HG03103 (cell line): ENCODE data around the gene SLBP.
A peak's percentile ranks its signal among the peaks of the same experiment; 100 is the strongest.

Experiments used
- ATAC-seq: cut with Tn5 transposase; IDR thresholded peaks from one replicate; pipeline ENCODE4 v1.9.1; 2021; ENCODE audit warnings: low read depth; ENCODE audit not compliant: unreplicated experiment

SLBP gene

DNA sequence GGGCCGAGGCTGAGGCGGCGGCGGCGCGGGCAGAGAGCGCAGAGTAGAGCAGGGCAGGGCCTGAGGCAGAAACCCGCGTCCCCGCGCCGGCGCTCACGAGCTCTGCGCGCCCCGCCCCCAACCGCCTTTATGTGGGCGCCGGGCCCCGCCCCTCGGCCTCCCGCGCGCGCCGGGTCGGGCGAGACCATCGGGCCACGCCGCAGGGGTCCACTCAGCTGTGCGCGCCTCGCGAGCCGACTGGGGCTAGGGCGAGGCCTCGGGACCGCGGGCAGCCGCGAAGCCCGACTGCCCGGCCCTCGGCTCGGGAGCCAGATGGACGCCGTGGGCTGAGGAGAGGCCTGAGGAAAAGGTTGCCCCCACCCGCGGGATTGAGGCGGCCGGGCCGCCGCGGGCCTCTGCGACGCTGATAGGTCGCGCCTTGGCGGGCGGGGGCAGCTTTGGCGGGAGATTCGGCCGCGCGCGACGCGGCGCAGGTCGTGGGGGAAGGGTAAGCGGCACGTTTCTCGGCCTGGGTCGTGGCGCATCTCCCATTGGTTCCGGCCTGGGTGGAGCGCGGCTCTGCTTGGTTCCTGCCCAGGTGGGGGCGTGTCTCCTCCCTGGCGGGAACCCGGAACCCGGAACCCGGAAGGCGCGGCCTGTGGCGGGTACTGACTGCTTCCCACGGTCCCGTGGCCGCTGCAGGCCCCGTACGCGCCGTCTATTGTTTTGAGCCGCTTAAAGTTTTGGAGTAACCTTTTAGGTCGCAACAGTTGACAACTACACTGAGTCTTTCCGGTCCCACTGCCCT is at the start of gene SLBP:
Gene SLBP (minus strand): TSS at position 104 of the 787 bp plus-strand sequence. CDS start 131 bp downstream, outside the sequence.
- ATAC-seq, result peak; percentile 69

DNA sequence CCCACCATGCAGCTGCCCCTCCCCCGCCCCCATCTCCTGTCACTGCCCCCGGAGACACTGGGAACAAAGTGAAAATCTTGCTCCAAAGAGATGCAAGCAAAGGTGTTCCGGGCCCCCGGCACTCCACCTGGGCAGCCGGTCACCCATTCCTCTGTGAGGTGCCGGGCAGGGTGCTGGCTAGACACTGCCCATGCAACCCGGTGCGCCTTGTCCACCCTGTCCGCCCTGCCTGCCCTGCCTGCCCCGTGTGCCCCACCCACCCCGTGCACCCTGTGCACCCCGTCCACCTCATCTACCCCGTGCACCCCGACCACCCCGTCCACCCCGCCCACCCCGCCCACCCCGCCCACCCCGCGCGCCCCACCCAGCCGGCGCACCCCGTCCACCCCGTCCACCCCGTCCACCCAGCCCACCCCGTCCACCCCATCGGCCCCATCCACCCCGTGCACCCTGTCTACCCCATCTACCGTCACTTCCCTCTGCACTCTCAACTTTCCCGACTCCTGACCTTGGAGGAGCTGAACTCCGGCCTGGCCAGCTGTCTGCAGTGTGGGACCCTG is 49.1 kb upstream of the SLBP start:
- ATAC-seq, result no peak

DNA sequence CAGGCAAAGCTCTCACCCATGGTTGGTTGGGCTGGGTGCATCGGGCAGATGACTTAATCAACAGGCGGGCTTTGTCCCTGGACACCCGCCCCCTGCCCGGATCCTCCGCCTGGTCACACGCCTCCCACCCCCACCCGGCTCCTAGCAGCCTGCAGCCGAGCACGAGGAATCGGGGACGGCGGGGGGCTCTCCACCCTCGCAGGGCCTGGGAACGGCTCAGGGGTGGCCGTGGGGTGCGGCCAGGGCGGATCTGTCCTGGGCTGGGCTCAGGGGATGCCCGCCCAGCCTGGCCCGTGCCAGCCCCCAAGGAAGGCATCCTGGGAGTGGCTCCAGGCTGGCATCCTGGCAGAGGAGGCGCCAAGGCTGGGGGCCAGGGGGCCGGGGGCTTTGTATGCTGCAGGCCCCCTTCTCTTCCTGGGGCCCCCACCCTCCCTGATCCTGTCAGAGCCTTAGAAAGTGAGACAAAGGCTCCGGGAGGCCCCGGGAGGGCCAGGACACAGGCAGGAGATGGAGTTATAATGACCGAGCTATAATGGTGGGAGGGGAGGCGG is 48.5 kb upstream of the SLBP start:
- no peak for ATAC-seq

DNA sequence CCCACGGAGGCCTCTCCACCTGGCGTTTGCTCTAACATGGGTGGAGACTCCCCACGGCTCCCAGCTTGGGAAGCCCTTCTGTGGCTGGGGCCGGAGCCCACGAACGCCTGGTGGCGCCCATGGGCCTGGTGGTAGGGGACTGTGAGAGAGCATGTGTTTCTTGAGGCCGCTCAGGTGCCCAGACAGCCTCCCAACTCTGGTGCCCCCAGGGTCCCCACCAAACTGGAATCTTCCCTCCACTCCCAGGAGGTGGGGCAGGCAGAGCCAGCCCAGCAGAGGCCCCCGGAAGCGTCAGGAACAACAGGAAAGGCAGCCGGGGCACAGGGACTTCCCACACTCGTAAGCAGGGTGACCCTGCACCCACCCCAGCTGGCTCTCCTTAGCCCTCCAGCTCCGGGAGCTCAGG is 47.7 kb upstream of the SLBP start:
- no peak for ATAC-seq

DNA sequence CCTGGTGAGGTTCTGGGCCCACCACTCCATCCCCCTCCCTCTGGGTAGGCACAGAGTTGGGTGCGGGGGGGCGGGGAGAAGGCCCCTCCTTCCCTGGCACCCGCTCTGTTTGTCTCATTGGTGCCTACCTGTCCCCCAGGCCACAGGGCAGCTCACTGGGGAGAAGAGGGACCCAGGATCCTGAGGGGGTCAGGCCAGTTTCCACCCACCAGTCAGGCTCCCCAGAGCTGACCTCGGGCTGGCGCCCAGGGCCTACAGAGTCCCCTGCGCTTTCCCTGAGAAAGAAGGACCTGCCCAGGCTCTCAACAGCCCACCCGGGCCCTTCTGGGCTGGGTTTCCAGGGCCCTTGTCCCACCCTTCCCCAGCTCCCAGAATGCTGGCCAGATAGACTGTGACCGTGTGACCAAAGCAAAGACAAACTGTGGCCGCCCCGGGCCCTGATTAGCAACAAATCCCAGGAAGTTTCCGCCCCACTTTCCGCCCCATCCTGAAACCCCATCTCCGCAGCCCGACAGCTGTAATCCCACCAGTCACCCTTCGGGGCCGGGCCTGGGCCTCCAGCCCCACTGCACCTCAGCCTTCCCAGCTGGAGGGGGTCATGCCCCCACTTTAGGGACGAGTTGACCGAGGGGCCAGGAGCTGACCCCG is 47.2 kb upstream of the SLBP start:
- no peak for ATAC-seq

DNA sequence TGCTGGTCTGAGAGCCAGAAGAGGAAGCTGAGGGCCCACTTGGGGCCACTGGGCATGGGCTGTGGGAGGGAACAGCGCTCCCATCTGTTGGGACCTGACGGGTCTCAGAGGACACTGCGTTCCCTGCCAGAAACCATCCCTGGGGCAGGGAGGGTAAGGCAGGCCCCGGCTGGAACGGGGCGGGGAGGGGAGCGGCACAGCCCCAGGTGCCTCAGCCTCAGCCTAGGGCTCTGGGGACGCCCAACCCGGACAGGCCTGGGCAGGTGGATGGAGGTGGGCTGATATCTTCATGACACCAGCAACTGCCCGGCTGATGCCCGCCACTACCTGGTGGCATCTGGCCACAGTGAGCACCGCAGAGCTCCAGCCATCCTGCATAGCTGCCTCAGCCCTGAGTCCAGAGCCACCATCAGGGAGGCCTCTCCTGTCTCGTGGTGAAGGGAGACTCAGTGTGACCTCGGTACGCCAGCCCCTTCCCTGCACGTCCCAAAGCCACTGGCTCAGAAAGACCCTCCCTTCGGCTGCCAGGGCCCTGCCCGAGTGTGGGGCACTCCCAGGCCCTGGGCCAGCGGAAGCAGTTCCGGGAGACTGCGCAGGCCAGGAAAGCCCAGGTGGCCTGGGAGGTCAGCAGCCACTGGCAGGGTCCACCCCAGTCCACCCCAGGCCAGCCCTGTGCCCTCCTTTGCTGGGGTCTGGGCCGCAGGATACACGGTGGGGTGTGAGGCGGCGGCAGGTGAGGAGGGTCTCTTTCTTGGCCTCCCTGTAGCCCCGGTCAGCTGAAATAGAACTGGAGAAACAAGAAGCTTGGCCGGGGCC is 46.4 kb upstream of the SLBP start:
- ATAC-seq, result no peak

DNA sequence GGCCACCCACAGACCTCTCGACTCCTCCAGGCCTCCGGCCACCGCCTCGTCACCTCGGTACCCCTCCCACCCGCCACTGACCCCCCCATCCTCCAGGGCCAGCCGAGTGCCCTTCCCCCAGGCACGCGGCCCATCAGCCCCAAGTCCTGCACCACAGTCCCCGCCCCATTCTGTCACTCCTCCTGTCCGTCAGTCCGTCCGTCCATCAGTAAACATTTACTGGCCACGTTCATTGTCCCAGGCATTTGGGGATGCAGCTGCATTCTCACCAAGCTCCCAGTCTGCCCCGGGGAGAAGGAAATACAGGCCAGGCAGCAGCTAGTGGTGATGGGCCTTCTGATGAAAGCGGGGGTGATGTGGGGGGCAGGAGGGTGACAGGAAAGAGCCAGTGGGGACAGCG is 45.7 kb upstream of the SLBP start:
- ATAC-seq, result no peak

DNA sequence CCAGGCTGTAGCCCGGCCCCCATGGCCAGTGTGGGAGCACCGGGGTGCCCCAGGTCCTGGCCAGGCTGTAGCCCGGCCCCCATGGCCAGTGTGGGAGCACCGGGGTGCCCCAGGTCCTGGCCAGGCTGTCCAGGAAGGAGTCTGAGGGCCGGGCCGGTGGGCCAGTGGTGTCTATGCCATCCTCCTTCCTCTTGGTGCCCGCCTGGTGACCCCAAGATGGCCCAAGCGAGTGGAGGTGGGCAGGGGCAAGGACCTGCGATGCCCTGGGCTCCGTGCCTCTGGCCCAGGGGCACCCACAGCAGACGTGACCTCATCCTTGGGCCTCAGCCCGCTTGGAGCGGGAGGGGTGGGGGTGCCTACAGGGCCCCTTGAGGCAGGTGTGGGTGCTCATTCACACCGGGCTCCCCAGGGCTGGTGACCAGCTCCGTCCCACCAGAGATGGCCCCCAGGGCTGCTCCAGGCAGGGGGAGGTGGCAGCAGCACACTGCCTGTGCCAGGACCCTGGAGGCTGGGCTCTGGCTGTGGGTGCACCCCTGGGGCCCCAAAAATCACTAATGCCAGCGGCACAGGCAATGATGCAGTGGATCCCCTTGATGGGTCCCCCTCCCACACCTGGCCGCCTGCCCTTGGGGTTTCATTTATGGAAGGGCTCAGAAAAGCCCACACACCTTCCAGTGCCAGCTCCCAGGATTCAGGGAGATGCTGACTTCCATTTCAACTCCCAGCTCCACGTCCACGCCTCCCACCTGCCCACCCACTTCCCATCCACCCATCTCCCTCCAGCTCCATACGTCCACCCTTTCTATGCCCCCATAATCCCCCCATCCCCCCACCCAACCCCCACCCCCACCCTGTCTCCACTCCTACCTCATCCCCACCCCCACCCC is 45.0 kb upstream of the SLBP start:
- ATAC-seq, result no peak

DNA sequence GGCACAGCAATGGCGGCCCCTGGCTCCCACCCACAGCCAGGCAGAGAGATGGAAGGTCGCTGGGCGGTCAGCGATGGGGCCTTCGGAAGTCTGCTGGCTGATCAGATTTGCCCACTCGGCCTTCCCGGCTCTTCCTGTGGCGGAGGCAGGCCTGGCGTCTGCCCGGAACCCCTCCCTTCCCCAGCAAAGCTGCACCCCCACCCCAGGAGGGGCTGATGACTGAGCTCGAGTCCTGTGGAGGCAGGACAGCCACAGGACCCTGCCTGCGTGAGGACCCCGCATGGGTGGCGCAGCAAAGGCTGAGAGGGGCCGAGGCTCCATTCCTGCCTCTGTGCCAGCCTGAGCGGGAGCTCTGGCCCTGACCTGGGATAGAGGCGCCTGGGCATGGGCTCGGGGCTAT is 44.0 kb upstream of the SLBP start:
- ATAC-seq, result no peak

DNA sequence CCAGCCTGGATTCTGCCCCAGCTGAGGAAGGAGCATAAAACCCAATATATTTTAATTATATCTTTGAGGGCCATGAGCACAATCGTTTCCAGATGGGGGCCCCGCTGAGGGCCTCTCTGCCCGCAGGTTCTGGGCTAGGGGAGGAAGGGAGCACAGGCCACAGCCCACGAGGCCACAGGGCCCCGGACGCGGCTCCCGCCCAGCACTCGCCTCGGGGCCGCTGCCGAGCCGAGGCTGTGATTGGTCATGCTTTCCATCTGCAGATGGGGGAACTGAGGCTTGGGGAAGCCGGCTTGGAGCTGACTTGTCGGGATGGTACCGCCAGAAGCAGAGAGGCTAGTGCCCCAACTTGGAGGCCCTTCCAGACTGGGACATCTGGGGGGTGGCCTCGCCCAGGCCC is 43.2 kb upstream of the SLBP start:
- no peak for ATAC-seq

DNA sequence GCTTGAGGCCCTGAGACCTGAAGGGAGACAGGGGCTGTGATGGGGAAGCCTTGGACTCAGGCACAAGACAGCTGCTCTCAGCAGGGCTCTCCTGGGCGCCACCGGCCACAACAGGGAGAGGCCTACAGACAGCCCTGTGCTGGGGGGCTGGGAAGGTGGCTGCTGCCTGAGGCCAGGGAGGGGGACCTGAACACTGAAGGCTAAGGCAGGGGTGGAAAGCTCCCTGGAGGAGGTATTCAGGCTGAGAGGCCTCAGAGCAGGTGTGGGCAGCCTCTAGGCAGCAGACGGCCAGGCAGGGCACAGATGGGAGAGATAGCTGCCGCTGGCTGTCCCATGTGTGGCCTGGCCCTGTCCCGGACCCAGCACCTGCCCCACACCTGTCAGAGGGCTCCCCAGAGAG is 42.2 kb upstream of the SLBP start:
- ATAC-seq, result no peak

DNA sequence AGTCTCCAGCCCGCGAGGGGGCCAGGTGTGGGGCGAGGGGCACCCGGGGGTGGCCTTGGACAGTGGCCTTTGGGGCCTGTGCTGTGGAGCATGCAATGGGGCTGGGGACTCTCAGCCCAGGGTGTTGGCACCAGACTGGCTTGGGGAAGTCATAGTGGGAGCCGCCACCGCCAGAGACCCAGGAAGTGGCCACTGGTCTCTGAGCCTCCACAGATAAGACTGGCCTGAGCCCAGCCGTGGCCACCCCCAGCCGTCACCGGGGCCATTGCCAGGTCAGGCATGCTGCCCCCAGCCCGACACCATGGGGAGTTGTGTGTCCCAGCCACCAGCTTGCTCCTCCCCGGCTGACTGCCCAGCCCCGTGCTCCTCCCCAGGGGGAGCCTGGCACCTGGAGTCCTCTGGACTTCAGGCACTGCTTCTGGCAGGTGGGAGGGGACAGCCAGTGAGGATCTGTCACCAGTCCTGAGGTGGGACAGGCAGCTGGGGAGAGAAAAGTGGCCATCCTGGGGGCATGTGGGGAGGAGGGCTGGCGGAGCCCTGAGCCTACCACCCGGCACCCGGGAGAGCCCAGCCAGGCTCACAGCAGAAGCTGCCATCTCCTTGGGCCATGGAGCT is 41.7 kb upstream of the SLBP start:
- ATAC-seq, result no peak

DNA sequence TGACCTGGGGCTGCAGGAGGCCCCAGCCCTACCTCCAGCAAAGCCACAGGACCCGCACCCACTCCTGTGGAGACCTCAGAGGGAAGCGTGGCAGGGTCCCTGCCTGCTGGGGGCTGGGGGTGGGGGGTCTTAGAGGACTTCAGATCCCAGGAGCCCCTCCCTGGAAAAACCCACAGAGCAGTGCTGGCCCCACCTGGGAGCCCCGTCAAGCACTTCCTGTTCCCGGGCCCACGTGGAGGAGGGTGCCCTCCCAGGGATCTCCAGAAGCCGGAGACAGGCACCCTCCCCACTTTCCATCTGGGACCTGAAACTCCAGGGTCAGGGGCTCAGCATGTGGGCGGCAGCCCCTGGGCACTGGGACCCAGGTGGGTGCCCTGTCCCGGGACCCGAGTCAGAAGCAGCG is 41.2 kb upstream of the SLBP start:
- ATAC-seq, result no peak

DNA sequence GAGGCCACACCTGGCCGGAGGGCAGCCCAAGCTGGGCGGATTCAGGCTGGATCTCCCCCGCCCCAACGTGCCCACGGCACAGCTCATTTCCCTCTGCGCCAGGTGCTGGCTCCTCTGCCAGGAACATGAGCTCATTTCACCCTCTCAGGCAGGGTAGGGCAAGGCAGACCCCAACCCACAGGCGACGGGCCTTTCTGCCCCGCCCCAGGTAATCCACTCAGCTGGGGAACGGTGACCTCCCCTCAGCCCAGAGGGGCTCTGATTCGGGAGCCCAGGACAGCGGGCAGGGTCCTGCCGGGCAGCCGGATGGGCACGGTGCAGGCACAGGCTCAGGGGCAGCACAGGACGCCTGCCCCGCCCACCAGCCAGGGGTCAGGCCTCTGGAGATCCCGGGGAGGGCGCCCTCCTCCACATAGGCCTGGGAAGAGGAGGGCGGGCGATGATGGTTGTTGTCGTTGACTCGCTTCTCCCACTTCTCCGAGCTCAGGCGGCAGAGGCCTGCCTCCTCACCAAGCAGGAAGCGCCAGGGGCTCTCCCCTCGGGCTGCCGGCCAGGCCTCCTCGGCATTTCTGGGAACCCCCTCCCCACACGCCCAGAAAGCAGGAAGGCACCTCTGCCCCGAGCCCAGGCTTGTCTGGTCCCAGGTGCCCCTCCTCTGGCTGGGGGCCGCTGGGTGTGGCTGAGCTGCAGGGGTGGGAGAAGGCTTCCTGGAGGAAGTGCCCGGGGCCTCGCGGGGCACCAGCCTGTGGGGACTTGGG is 40.3 kb upstream of the SLBP start:
- no peak for ATAC-seq

DNA sequence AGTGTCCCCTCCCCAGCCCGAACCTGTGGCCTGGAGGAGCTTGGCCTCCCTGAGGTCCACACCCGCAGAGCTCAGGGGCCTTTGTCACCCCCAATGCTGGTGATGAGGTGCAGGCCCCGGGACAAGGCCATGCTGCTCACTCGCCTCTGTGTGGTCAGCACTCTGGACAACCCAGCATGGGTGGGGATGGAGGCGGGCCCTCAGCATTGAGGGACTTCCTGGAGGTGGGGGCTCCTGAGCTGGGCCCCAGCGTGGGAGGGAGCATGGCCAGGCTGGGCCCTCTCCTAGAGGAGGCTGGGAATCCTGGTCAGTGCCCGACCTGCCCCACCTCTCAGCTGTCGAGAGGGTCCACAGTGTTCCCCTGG is 39.8 kb upstream of the SLBP start:
- ATAC-seq, result no peak

DNA sequence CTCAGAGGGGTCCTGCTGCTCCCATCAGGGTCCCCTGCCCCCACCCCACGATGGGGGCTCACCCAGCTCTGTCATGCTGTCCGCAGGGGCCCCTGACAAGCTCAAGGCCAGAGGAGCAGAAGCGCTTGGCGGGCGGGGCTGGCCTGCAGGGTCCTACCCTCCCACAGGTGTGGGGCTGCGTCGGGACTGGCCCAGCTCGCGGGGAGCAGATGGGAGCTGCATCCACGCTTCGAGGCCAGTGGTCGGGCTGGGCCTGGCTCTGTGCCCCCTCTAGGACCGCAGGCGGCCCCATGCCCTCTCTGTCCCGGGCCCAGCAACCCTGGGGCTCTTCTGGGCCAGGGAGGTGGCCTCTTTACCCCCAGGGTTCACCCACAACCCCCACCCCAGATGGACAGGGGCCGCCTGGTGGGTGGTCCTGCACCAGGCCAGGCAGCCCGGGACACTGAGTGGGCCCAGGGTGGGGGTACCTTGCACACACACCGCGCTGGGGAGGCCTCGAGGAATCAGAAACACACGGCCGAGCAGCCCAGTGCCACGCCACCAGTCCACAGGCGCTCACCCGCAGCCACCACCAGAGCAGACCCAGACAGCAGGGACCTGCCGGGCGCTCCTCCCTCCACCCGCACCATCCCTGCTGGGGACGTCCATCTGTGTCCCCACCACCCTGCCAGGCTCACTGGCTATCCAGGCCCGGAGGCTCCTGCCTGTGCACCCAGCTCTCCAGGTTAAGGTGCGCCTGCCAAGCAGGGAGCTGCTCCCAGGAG is 39.2 kb upstream of the SLBP start:
- ATAC-seq, result no peak

DNA sequence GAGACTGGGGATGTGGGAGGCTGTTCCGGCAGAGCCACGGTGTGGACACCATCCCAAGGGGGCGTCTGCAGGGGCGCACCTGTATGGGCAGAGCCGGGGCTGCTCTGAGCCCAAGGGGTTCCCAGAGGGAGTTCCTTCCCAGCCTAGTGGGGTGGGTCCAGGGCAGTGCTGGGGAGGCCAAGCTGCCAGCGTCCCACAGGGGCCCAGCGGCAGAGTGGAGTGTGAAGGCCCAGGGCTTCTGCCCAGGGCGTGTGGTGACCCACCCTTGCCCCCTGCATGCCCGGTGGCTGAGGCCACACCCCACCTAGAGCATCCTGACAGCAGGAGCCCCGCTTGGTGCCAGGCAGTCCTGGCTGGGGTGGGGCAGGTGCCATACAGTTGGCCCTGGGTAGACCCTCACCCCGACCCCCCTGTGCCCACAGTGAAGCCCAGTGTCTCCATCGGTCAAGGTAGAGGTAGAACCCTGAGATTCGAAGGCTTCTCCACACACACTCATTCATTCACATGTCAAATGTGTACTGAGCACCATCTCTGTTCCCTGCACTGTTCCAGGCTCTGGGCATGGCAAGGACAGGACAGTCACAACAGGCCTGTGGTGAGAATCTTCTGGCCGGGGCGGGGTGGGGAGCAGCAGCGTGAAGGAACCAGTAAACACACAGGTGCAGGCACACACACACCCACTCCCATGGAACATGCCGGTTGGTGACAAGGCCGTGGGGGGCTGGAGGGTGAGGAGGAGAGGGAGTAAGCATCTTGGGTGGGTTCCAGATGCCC is 38.4 kb upstream of the SLBP start:
- no peak for ATAC-seq
